ENCODE measurements around the gene PCED1A. TPM values are rescaled to one million over a fixed set of nuclear protein-coding genes. Genes with fewer than 3 reads are reported as not detected.

PCED1A gene
- polyA plus RNA-seq (ENCODE audit: insufficient read length in 4 of 4): 10 to 100 TPM; 61.1 to 74.4 (median 62.3) TPM

- DNase-seq (ENCODE audit: low read depth in 4 of 4, low spot score in 3 of 4): peak; percentile 70 to 86 (median 78)
These were observed at the start of gene PCED1A, which contains the start of gene VPS16 for GRCh38 chr20:2840138-2840966. Gene PCED1A, minus strand, starts transcription at chr20:2840655. Its CDS starts 743 bp downstream, at chr20:2839912. Gene VPS16, plus strand, starts transcription at chr20:2840745. Its CDS starts 30 bp downstream, at chr20:2840775.

GRCh38 chr20:2889797-2890196 is 49.3 kb upstream of the PCED1A start:
- no peak for DNase-seq (ENCODE audit: low read depth in 4 of 4, low spot score in 3 of 4)

- no peak for DNase-seq (ENCODE audit: low read depth in 4 of 4, low spot score in 3 of 4)
These were observed 48.8 kb upstream of the PCED1A start for GRCh38 chr20:2889209-2889608.

- DNase-seq (ENCODE audit: low read depth in 4 of 4, low spot score in 3 of 4): no peak
These were observed 47.9 kb upstream of the PCED1A start for GRCh38 chr20:2888224-2888955.

- no peak for DNase-seq (ENCODE audit: low read depth in 4 of 4, low spot score in 3 of 4)
These were observed 47.3 kb upstream of the PCED1A start for GRCh38 chr20:2887715-2888114.

- DNase-seq (ENCODE audit: low read depth in 4 of 4, low spot score in 3 of 4): no peak
These were observed 43.5 kb upstream of the PCED1A start for GRCh38 chr20:2883726-2884637.

- DNase-seq (ENCODE audit: low read depth in 4 of 4, low spot score in 3 of 4): no peak
These were observed 40.2 kb upstream of the PCED1A start for GRCh38 chr20:2880650-2881049.

- DNase-seq (ENCODE audit: low read depth in 4 of 4, low spot score in 3 of 4): no peak
These were observed 38.7 kb upstream of the PCED1A start for GRCh38 chr20:2879146-2879545.

- DNase-seq (ENCODE audit: low read depth in 4 of 4, low spot score in 3 of 4): no peak
These were observed 38.1 kb upstream of the PCED1A start for GRCh38 chr20:2878515-2878914.

GRCh38 chr20:2875690-2876203 is 35.3 kb upstream of the PCED1A start:
- no peak for DNase-seq (ENCODE audit: low read depth in 4 of 4, low spot score in 3 of 4)

- no peak for DNase-seq (ENCODE audit: low read depth in 4 of 4, low spot score in 3 of 4)
These were observed 34.0 kb upstream of the PCED1A start for GRCh38 chr20:2874456-2874855.

- DNase-seq (ENCODE audit: low read depth in 4 of 4, low spot score in 3 of 4): peak in 2 of 4 donors; percentile 45 to 59
These were observed 33.2 kb upstream of the PCED1A start for GRCh38 chr20:2873747-2874041.

GRCh38 chr20:2873010-2873746 is 32.7 kb upstream of the PCED1A start, which contains the start of gene PTPRA:
Gene PTPRA, plus strand, starts transcription at chr20:2873481. Its CDS starts 90,797 bp downstream, at chr20:2964278.
- peak in 3 of 4 donors; percentile 86 to 88 (median 87) for DNase-seq (ENCODE audit: low read depth in 4 of 4, low spot score in 3 of 4)

- DNase-seq (ENCODE audit: low read depth in 4 of 4, low spot score in 3 of 4): no peak
These were observed 32.1 kb upstream of the PCED1A start for GRCh38 chr20:2872459-2873009.

GRCh38 chr20:2871661-2872458 is 31.4 kb upstream of the PCED1A start:
- no peak for DNase-seq (ENCODE audit: low read depth in 4 of 4, low spot score in 3 of 4)

- no peak for DNase-seq (ENCODE audit: low read depth in 4 of 4, low spot score in 3 of 4)
These were observed 30.6 kb upstream of the PCED1A start for GRCh38 chr20:2871111-2871465.

- no peak for DNase-seq (ENCODE audit: low read depth in 4 of 4, low spot score in 3 of 4)
These were observed 28.9 kb upstream of the PCED1A start for GRCh38 chr20:2869381-2869780.

GRCh38 chr20:2867081-2867864 is 26.8 kb upstream of the PCED1A start:
- DNase-seq (ENCODE audit: low read depth in 4 of 4, low spot score in 3 of 4): no peak
